Measurements from ENCODE around the gene ZBTB7C. TPM values are rescaled to one million over a fixed set of nuclear protein-coding genes. Genes with fewer than 3 reads are reported as not detected.

The ZBTB7C gene
- total RNA-seq, 1 experiment from 2014 or later: not detected

DNA sequence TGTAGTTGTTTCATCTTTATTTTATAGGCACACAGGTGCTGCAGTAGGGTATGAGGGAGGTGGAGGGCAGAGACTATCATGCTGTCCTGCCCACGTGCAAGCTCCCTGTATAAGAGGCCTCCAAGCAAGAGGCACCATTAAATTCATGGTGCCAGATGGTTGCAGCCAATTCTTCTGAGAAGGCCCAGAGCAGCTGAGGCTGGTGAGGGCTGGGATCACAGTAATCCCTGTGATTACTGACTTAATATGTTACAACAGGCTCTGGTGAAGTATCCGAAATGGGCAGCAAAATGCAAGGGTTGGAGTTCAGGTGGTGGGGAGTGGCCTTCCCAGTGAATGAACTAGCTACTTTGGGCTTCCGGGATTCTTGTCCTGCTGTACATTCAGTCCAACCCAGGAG lies 286.8 kb downstream of the ZBTB7C start:
- BruUV-seq (replicated peaks): no TSS peak
- TF ChIP-seq, protein P1, sequence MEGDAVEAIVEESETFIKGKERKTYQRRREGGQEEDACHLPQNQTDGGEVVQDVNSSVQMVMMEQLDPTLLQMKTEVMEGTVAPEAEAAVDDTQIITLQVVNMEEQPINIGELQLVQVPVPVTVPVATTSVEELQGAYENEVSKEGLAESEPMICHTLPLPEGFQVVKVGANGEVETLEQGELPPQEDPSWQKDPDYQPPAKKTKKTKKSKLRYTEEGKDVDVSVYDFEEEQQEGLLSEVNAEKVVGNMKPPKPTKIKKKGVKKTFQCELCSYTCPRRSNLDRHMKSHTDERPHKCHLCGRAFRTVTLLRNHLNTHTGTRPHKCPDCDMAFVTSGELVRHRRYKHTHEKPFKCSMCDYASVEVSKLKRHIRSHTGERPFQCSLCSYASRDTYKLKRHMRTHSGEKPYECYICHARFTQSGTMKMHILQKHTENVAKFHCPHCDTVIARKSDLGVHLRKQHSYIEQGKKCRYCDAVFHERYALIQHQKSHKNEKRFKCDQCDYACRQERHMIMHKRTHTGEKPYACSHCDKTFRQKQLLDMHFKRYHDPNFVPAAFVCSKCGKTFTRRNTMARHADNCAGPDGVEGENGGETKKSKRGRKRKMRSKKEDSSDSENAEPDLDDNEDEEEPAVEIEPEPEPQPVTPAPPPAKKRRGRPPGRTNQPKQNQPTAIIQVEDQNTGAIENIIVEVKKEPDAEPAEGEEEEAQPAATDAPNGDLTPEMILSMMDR (IDR thresholded peaks at IDR 0.05; ENCODE audit: unreplicated experiment): no peak
- H3K27me3 Mint-ChIP-seq (ENCODE audit: unreplicated experiment): peaks cover 82% of the 10 kb centered on the region
- H3K36me3 Mint-ChIP-seq (ENCODE audit: insufficient read depth, unreplicated experiment): no peaks in the 10 kb centered on the region
- no peak overlapping the region for H3K4me3 Mint-ChIP-seq (ENCODE audit: low read depth, unreplicated experiment)
- no peaks in the 10 kb centered on the region for H3K4me1 Mint-ChIP-seq (ENCODE audit: low read depth, unreplicated experiment)
- H3K9me3 Mint-ChIP-seq (ENCODE audit: low read depth, unreplicated experiment): no peaks in the 10 kb centered on the region
- DNase-seq: no peak
- no peak overlapping the region for H3K27ac Mint-ChIP-seq (ENCODE audit: unreplicated experiment)
- CTCF ChIA-PET: no interaction called here
- intact Hi-C loops (cut with micrococcal nuclease; ENCODE audit: unreplicated experiment): no loop called here

DNA sequence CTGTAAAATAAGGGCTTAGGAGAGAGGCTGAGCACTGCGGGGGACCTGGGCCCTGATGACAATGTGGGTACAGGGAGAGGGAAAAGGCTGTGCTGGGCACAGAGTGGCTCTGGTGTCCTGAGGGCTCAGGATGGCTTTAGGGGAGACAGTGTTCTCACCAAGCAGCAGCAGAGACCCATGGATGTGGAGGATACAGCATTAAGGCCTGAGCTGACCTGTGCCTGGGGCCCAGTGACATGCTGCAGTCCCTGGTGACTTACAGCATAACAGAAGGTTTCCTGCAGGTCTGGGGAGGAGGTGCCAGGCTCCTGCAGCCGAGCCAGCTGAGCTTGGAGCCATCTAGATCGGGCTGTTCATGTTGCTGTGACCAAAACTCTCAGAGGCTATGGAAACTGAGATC lies 287.4 kb downstream of the ZBTB7C start:
- Mint-ChIP-seq H3K27me3 (ENCODE audit: unreplicated experiment) (peaks cover 80% of the 10 kb centered on the region), H3K27ac (ENCODE audit: unreplicated experiment) (no peak overlapping the region), H3K4me3 (ENCODE audit: low read depth, unreplicated experiment) (no peak overlapping the region), H3K36me3 (ENCODE audit: insufficient read depth, unreplicated experiment) (no peaks in the 10 kb centered on the region), H3K4me1 (ENCODE audit: low read depth, unreplicated experiment) (no peaks in the 10 kb centered on the region), H3K9me3 (ENCODE audit: low read depth, unreplicated experiment) (no peaks in the 10 kb centered on the region)
- DNase-seq: no peak
- intact Hi-C loops (cut with micrococcal nuclease; ENCODE audit: unreplicated experiment): no loop called here
- CTCF ChIA-PET: no interaction called here
- TF ChIP-seq, protein P1 (IDR thresholded peaks at IDR 0.05; ENCODE audit: unreplicated experiment): no peak
- BruUV-seq (replicated peaks): no TSS peak

DNA sequence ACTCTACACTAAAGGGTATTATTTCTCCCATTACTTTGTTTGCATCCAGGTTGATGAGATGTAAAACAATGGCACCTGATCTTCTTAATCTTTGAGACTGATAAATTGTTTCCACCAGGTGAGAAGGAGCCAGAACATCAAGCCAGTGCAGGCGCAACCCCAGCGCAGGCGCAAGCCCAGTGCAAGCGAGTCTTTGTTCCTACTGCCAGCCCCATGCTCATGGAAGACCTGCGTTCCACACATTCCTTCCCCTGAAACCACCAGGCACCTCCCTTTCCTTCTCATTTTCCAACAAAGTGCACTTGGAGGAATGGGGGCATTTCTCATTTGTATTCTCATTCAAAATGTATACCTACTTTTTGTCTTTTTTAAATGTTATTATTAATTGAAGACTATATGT lies 290.0 kb downstream of the ZBTB7C start:
- peaks cover 66% of the 10 kb centered on the region for H3K27me3 Mint-ChIP-seq (ENCODE audit: unreplicated experiment)
- CTCF ChIA-PET: no interaction called here
- no peak overlapping the region for H3K4me3 Mint-ChIP-seq (ENCODE audit: low read depth, unreplicated experiment)
- no peaks in the 10 kb centered on the region for H3K36me3 Mint-ChIP-seq (ENCODE audit: insufficient read depth, unreplicated experiment)
- no peaks in the 10 kb centered on the region for H3K9me3 Mint-ChIP-seq (ENCODE audit: low read depth, unreplicated experiment)
- H3K27ac Mint-ChIP-seq (ENCODE audit: unreplicated experiment): no peak overlapping the region
- BruUV-seq (replicated peaks): no TSS peak
- no peak for DNase-seq
- TF ChIP-seq, protein P1 (IDR thresholded peaks at IDR 0.05; ENCODE audit: unreplicated experiment): no peak
- no peaks in the 10 kb centered on the region for H3K4me1 Mint-ChIP-seq (ENCODE audit: low read depth, unreplicated experiment)
- intact Hi-C loops (cut with micrococcal nuclease; ENCODE audit: unreplicated experiment): no loop called here

DNA sequence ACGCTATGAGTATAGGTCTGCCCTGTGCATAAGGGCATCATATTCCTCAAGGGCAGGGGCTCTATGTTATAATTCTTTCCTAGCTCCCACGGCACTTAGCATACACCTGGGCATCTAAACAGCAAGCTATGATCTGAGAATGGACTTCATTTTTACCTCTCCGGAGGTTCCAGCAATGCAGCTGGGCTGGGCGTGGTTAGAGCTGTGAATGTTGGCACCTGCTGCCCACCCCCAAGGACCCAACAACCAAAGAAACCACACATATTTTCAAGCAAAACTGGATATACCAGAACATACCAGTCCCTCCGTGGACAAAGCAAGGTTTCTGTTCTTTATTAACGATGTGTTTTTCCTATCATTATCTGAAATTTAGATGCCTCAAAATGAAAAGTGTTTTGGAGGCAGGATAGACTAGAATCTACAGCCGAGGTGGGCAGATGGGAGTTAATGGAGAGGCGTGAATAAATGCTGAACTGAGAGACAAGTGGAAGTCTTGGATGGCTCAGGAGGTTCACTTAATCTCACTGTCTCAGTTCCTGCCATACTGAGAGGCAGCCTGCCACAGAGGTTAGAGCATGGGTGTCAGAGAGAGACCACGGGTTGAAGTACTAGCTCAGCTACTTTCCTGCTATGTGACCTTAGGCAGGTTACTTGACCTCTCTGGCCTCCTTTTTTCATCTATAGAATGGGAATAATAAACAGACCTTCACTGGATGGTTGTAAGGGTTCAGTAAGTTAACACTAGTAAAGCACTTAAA lies 292.1 kb downstream of the ZBTB7C start:
- DNase-seq: no peak
- Mint-ChIP-seq H3K9me3 (ENCODE audit: low read depth, unreplicated experiment) (no peaks in the 10 kb centered on the region), H3K4me1 (ENCODE audit: low read depth, unreplicated experiment) (no peaks in the 10 kb centered on the region), H3K27me3 (ENCODE audit: unreplicated experiment) (peaks cover 52% of the 10 kb centered on the region), H3K36me3 (ENCODE audit: insufficient read depth, unreplicated experiment) (no peaks in the 10 kb centered on the region), H3K4me3 (ENCODE audit: low read depth, unreplicated experiment) (no peak overlapping the region), H3K27ac (ENCODE audit: unreplicated experiment) (no peak overlapping the region)
- CTCF ChIA-PET: no interaction called here
- intact Hi-C loops (cut with micrococcal nuclease; ENCODE audit: unreplicated experiment): no loop called here
- BruUV-seq (replicated peaks): no TSS peak
- TF ChIP-seq, protein P1 (IDR thresholded peaks at IDR 0.05; ENCODE audit: unreplicated experiment): no peak

Measured in Calu3 (cell line).